Measurements from ENCODE around the gene SLU7.

The SLU7 gene

DNA sequence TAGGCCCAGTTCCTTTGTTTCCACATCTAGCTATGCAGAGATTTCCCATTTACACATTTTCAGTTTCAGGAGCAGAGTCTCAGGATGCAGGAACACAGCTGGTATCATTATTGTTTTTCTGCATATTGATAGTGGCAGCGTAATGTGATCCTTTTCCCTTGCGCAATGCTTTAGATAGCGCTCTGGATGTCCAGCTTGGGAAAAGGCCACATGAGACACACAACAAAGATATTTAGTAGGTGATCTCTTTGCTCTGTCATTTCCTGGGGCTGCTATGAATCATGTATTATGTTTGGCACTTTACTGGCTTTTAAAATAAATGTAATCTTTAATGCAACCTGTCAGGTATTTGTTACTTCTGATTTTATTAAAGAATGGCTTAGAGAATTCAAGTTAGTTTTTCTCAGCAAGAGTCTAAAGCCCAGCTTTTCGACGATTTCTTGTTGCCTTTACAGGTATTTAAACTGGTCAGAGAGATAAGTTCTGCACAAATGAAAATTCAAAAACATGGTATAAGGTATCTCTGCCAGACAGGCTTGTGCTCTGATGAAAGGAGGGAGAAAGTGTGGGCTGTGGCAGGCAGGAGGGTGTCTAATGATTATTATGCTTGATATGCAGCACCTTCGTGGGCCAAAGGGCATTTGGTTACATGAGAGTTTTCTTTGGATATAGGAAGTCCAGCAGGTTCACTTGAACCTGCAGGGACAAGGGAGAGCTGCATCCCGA is 45.0 kb upstream of the SLU7 start:
- H3K36me3 ChIP-seq (ENCODE audit: insufficient read depth, insufficient read length, low read length), result no peaks in the 10 kb centered on the region
- TF ChIP-seq ZNF274 (IDR thresholded peaks at IDR 0.05; ENCODE audit: low read depth, low read length), result no peak
- no peak for TF ChIP-seq YY1 (IDR thresholded peaks at IDR 0.05; ENCODE audit: insufficient read depth, insufficient read length)
- H3K4me3 ChIP-seq (ENCODE audit: insufficient read length, low read depth), result no peak overlapping the region
- DNase-seq (ENCODE audit: low read depth, low spot score), result no peak
- H3K9me3 ChIP-seq (ENCODE audit: insufficient read depth, low read length), result no peaks in the 10 kb centered on the region
- H3K4me1 ChIP-seq (ENCODE audit: insufficient read depth, insufficient read length), result peaks cover 5% of the 10 kb centered on the region
- no peak overlapping the region for H3K9ac ChIP-seq (ENCODE audit: insufficient read length, low read depth)
- no peaks in the 10 kb centered on the region for H3K27me3 ChIP-seq (ENCODE audit: insufficient read depth, insufficient read length)

DNA sequence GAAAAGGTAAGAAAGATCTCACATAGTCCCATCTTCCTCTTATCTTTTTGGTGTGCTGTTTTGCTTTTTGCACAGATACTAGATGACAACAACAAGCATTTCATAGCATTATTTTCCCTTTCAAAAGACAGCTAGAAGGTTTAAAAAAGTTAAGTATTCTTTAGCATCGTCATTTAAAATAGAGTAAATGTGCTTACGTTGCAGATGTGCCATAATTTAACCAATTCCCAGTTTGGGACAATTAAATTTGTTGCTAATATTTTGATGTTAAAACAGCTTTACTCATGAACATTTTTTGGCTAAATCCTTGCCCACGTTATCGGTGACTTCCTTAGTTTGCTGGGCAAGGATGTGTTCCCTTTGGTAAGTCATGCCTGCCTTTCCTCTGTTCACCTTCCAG is 44.3 kb upstream of the SLU7 start:
- H3K4me3 ChIP-seq (ENCODE audit: insufficient read length, low read depth), result no peak overlapping the region
- TF ChIP-seq SUZ12 (IDR thresholded peaks at IDR 0.05; ENCODE audit: extremely low read depth, insufficient read depth, insufficient read length) (no peak), ZNF274 (IDR thresholded peaks at IDR 0.05; ENCODE audit: low read depth, low read length) (no peak), YY1 (IDR thresholded peaks at IDR 0.05; ENCODE audit: insufficient read depth, insufficient read length) (no peak)
- H3K9me3 ChIP-seq (ENCODE audit: insufficient read depth, low read length), result no peaks in the 10 kb centered on the region
- H3K9ac ChIP-seq (ENCODE audit: insufficient read length, low read depth), result no peak overlapping the region
- H3K4me1 ChIP-seq (ENCODE audit: insufficient read depth, insufficient read length), result peaks cover 5% of the 10 kb centered on the region
- H3K27me3 ChIP-seq (ENCODE audit: insufficient read depth, insufficient read length), result no peaks in the 10 kb centered on the region
- H3K36me3 ChIP-seq (ENCODE audit: insufficient read depth, insufficient read length, low read length), result no peaks in the 10 kb centered on the region
- no peak for DNase-seq (ENCODE audit: low read depth, low spot score)

DNA sequence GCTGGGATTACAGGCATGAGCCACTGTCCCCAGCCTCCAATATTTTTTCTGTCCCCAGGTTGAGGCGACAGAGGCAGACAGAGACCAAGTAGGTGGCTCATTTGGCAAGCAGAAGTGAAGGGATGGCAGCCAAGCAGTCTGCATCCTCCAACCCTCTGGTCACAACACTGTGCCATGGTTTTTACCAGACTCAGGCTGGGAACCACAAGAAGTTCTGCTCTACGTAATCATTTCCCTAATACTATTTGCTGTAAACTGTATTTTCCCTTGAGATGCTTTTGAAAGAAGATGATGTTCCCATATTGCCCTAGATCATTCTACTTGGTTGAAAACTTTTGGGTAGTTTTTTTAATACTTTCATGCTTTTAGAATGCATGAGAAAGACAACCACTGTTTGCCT is 43.3 kb upstream of the SLU7 start:
- H3K4me3 ChIP-seq (ENCODE audit: insufficient read length, low read depth), result no peak overlapping the region
- H3K9me3 ChIP-seq (ENCODE audit: insufficient read depth, low read length), result no peaks in the 10 kb centered on the region
- no peak for TF ChIP-seq SUZ12 (IDR thresholded peaks at IDR 0.05; ENCODE audit: extremely low read depth, insufficient read depth, insufficient read length)
- TF ChIP-seq ZNF274 (IDR thresholded peaks at IDR 0.05; ENCODE audit: low read depth, low read length), result no peak
- no peak for TF ChIP-seq YY1 (IDR thresholded peaks at IDR 0.05; ENCODE audit: insufficient read depth, insufficient read length)
- no peaks in the 10 kb centered on the region for H3K36me3 ChIP-seq (ENCODE audit: insufficient read depth, insufficient read length, low read length)
- no peak overlapping the region for H3K9ac ChIP-seq (ENCODE audit: insufficient read length, low read depth)
- no peak for DNase-seq (ENCODE audit: low read depth, low spot score)
- H3K4me1 ChIP-seq (ENCODE audit: insufficient read depth, insufficient read length), result no peaks in the 10 kb centered on the region
- H3K27me3 ChIP-seq (ENCODE audit: insufficient read depth, insufficient read length), result no peaks in the 10 kb centered on the region

DNA sequence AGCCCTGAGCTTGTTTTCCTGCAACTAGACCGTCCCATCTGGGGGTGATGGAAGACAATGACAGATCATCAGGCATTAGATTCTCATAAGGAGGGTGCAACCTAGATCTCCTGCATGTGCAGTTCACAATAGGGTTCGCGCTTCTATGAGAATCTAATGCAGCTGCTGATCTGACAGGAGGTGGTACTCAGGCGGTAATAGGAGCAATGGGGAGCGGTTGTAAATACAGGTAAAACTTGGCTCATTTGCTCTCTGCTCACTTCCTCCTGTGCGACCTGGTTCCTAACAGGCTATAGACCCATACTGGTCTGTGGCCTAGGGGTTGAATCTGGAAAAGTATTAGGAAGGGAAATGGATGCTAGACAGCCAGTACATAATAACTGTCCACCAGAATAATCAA is 42.5 kb upstream of the SLU7 start:
- Histone ChIP-seq H3K36me3 (ENCODE audit: insufficient read depth, insufficient read length, low read length) (no peaks in the 10 kb centered on the region), H3K4me3 (ENCODE audit: insufficient read length, low read depth) (no peak overlapping the region), H3K4me1 (ENCODE audit: insufficient read depth, insufficient read length) (no peaks in the 10 kb centered on the region), H3K27me3 (ENCODE audit: insufficient read depth, insufficient read length) (no peaks in the 10 kb centered on the region), H3K9me3 (ENCODE audit: insufficient read depth, low read length) (no peaks in the 10 kb centered on the region), H3K9ac (ENCODE audit: insufficient read length, low read depth) (no peak overlapping the region)
- TF ChIP-seq YY1 (IDR thresholded peaks at IDR 0.05; ENCODE audit: insufficient read depth, insufficient read length), result no peak
- TF ChIP-seq SUZ12 (IDR thresholded peaks at IDR 0.05; ENCODE audit: extremely low read depth, insufficient read depth, insufficient read length), result no peak
- TF ChIP-seq ZNF274 (IDR thresholded peaks at IDR 0.05; ENCODE audit: low read depth, low read length), result no peak
- DNase-seq (ENCODE audit: low read depth, low spot score), result no peak

DNA sequence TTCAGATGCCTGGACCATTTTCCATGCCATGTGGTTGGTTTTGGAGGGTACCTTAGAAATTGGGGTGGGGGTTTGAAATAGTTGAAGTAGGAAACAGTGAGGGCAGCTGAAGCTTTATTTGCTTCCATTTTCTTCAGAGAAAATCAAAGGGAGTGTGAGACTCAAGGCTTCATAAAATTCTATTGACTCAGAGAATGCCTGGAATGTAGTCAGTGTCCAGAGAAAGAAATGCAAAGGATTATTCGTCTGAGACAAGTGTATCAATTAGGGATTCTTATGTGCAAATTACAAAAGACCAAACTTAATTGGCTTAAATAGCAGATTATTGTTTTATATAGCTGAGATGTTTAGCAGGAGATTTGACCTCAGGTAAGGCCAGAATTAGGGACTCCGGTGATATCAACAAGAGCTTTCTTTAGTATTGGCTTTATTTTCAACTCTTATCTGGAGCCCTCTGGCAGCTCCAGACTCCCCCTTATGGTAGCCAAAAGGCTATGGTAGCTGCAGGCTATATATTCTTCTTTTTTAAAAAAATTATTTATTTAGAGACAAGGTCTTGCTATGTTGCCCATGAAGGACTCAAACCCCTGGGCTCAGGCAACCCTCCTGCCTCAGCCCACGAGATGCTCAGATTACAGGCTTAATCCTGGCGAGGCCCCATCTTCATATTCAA is 41.6 kb upstream of the SLU7 start:
- Histone ChIP-seq H3K9ac (ENCODE audit: insufficient read length, low read depth) (no peak overlapping the region), H3K9me3 (ENCODE audit: insufficient read depth, low read length) (no peaks in the 10 kb centered on the region), H3K4me3 (ENCODE audit: insufficient read length, low read depth) (no peak overlapping the region), H3K27me3 (ENCODE audit: insufficient read depth, insufficient read length) (no peaks in the 10 kb centered on the region), H3K4me1 (ENCODE audit: insufficient read depth, insufficient read length) (no peaks in the 10 kb centered on the region), H3K36me3 (ENCODE audit: insufficient read depth, insufficient read length, low read length) (no peaks in the 10 kb centered on the region)
- DNase-seq (ENCODE audit: low read depth, low spot score), result no peak
- no peak for TF ChIP-seq YY1 (IDR thresholded peaks at IDR 0.05; ENCODE audit: insufficient read depth, insufficient read length)

DNA sequence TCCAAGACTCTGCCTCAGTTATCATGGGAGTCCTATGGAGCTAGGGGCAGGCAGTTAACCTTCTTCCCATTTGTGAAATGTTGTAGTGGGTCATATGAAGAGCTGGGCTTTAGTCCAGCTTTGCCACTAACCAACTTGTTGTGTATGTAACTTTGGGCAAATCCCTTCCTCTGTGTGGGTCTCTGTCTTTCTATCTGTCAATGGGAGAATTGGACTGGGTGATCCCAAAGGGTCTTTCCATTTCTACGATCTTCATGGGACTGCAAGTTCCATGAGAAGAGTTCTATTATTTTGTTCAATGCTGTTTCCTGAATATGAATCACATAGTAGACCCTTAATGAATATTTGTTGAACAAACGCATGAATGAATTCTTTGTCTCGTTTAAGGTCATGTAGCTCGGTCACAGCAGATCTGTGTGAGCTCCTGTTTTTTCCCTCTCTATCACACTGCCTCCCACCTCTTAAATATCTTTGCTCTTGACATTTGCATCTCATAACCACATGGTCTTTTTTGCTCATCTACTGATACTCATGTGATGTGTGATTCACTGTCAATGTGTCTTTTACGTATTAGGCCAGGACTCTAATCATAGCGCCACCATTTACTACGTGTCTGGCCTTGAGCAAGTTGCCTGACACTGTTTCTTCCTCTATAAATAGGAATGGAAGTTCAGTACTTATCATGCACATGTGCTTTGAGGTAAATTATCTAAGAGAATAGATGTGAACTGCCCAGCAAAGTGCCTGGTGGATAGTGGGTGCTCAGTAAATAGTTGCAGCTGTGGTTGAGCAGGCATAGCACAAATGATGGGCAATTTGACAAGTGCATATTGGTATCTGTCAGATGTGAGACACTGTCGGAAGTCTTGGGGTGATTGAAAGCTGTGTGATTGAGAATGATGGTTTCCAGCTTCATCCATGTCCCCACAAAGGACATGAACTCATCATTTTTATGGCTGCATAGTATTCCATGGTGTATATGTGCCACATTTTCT is 40.2 kb upstream of the SLU7 start:
- Histone ChIP-seq H3K4me1 (ENCODE audit: insufficient read depth, insufficient read length) (no peaks in the 10 kb centered on the region), H3K9ac (ENCODE audit: insufficient read length, low read depth) (no peak overlapping the region), H3K9me3 (ENCODE audit: insufficient read depth, low read length) (no peaks in the 10 kb centered on the region), H3K36me3 (ENCODE audit: insufficient read depth, insufficient read length, low read length) (no peaks in the 10 kb centered on the region), H3K4me3 (ENCODE audit: insufficient read length, low read depth) (no peak overlapping the region), H3K27me3 (ENCODE audit: insufficient read depth, insufficient read length) (no peaks in the 10 kb centered on the region)
- TF ChIP-seq ZNF274 (IDR thresholded peaks at IDR 0.05; ENCODE audit: low read depth, low read length) (no peak), SUZ12 (IDR thresholded peaks at IDR 0.05; ENCODE audit: extremely low read depth, insufficient read depth, insufficient read length) (no peak), YY1 (IDR thresholded peaks at IDR 0.05; ENCODE audit: insufficient read depth, insufficient read length) (no peak)
- no peak for DNase-seq (ENCODE audit: low read depth, low spot score)

DNA sequence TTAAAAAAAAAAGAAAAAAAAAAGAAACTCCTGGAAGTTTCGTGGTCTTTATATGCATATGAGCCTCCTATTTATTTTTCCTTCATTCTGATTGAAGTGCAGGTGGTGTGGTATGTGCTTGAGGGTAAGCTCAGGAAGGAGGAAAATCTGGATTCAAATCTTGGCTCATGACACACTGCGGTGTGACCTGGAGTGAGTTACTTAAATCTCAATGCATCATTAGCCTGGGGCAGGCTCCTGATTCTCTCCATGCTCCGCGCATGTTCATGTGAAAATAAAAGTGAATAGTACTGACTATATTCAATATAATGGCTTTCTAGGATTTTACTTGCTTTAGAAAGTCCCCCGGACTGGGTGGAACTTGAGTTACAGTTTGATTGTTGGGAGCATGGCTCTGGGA is 38.4 kb upstream of the SLU7 start:
- no peak overlapping the region for H3K9ac ChIP-seq (ENCODE audit: insufficient read length, low read depth)
- no peaks in the 10 kb centered on the region for H3K27me3 ChIP-seq (ENCODE audit: insufficient read depth, insufficient read length)
- no peak for DNase-seq (ENCODE audit: low read depth, low spot score)
- H3K36me3 ChIP-seq (ENCODE audit: insufficient read depth, insufficient read length, low read length), result no peaks in the 10 kb centered on the region
- no peak overlapping the region for H3K4me3 ChIP-seq (ENCODE audit: insufficient read length, low read depth)
- TF ChIP-seq YY1 (IDR thresholded peaks at IDR 0.05; ENCODE audit: insufficient read depth, insufficient read length) (no peak), SUZ12 (IDR thresholded peaks at IDR 0.05; ENCODE audit: extremely low read depth, insufficient read depth, insufficient read length) (no peak), ZNF274 (IDR thresholded peaks at IDR 0.05; ENCODE audit: low read depth, low read length) (no peak)
- H3K9me3 ChIP-seq (ENCODE audit: insufficient read depth, low read length), result no peaks in the 10 kb centered on the region
- H3K4me1 ChIP-seq (ENCODE audit: insufficient read depth, insufficient read length), result no peaks in the 10 kb centered on the region

All from NT2/D1 (cell line).